Activated CD4-positive, alpha-beta T cell treated with anti-CD3 and anti-CD28 coated beads, Interleukin-2, Interleukin-4, amounts not matched to agents 100 ng/mL and 50 ng/mL, durations not matched to agents 16 hours and 8 hours (primary cell): ENCODE data around the gene STX11.

Experiments
- DNase-seq: peaks from one replicate; pipeline ENCODE4 v3.0.0-alpha.2; 2020; ENCODE audit warnings: low spot score

The STX11 gene

GRCh38 chr6:144215402-144215931, 65.2 kb downstream of the STX11 start:
- peak; percentile 19 for DNase-seq

GRCh38 chr6:144215932-144216667, 65.8 kb downstream of the STX11 start:
- peak; percentile 93 for DNase-seq

GRCh38 chr6:144216668-144217218, 66.4 kb downstream of the STX11 start:
- no peak for DNase-seq

- DNase-seq: no peak
These were observed 66.9 kb downstream of the STX11 start for GRCh38 chr6:144217264-144217663.

- no peak for DNase-seq
These were observed 67.5 kb downstream of the STX11 start for GRCh38 chr6:144217797-144218196.

- peak; percentile 59 for DNase-seq
These were observed 68.9 kb downstream of the STX11 start for GRCh38 chr6:144219056-144219685.

- no peak for DNase-seq
These were observed 69.9 kb downstream of the STX11 start for GRCh38 chr6:144220031-144220790.

GRCh38 chr6:144223686-144224085, 73.4 kb downstream of the STX11 start:
- no peak for DNase-seq

- DNase-seq: no peak
These were observed 81.4 kb downstream of the STX11 start for GRCh38 chr6:144231721-144232120.

- DNase-seq: no peak
These were observed 82.0 kb downstream of the STX11 start for GRCh38 chr6:144232176-144232831.

- no peak for DNase-seq
These were observed 82.5 kb downstream of the STX11 start for GRCh38 chr6:144232832-144233230.

GRCh38 chr6:144234399-144234798, 84.1 kb downstream of the STX11 start:
- no peak for DNase-seq

GRCh38 chr6:144234935-144235334, 84.6 kb downstream of the STX11 start:
- DNase-seq: no peak
